SK-N-SH (cell line): Measurements from ENCODE around the gene CELSR2.

Experiments used
- EP300 ChIP-seq, 2 experiments: IDR thresholded peaks; 2 replicates each; pipeline versions ENCODE4 v1.4.0 to v1.6.1; 2012; ENCODE audit warnings: borderline replicate concordance in 1 of 2, low read depth in 1 of 2, low read length in 1 of 2
- FOXJ3 ChIP-seq: sonication (generic); formaldehyde crosslinking; IDR thresholded peaks from 2 replicates; pipeline ENCODE4 v1.5.1; 2020; ENCODE audit warnings: mild to moderate bottlenecking, missing genetic modification reagents
- GABPA ChIP-seq: IDR thresholded peaks from 2 replicates; pipeline ENCODE4 v1.4.0; 2012; ENCODE audit warnings: low read depth, mild to moderate bottlenecking
- NFIC ChIP-seq: IDR thresholded peaks from 2 replicates; pipeline ENCODE4 v1.4.0; 2012; ENCODE audit warnings: borderline replicate concordance
- POLR2AphosphoS5 ChIP-seq: IDR thresholded peaks from 2 replicates; pipeline ENCODE4 v1.6.1; 2012; ENCODE audit warnings: low read depth, low read length
- RFX5 ChIP-seq: IDR thresholded peaks from 2 replicates; pipeline ENCODE4 v1.6.1; 2012; ENCODE audit warnings: mild to moderate bottlenecking, improper control_type of control experiment, low read length
- TEAD4 ChIP-seq: IDR thresholded peaks from 2 replicates; pipeline ENCODE4 v1.4.0; 2012; ENCODE audit warnings: mild to moderate bottlenecking, borderline replicate concordance; ENCODE audit not compliant: insufficient read depth
- YY1 ChIP-seq: IDR thresholded peaks from 2 replicates; pipeline ENCODE4 v1.4.0; 2012; ENCODE audit warnings: low read depth, mild to moderate bottlenecking
- TF ChIP-seq, protein P1 (sequence below): fragments of 200-600 bp; sonication (generic); IDR thresholded peaks from 2 replicates; pipeline ENCODE4 v1.6.1; 2017; ENCODE audit warnings: antibody characterized with exemption, mild to moderate bottlenecking, moderate library complexity
- TF ChIP-seq, protein P2 (sequence below): IDR thresholded peaks from 2 replicates; pipeline ENCODE4; 2012
- TF ChIP-seq, protein P3 (sequence below): IDR thresholded peaks from 2 replicates; pipeline ENCODE4 v1.4.0; 2012; ENCODE audit warnings: low read depth
- TF ChIP-seq, protein P4 (sequence below): IDR thresholded peaks from 2 replicates; pipeline ENCODE4 v1.6.1; 2012; ENCODE audit warnings: mild to moderate bottlenecking, low read depth, low read length, moderate library complexity

DNA sequence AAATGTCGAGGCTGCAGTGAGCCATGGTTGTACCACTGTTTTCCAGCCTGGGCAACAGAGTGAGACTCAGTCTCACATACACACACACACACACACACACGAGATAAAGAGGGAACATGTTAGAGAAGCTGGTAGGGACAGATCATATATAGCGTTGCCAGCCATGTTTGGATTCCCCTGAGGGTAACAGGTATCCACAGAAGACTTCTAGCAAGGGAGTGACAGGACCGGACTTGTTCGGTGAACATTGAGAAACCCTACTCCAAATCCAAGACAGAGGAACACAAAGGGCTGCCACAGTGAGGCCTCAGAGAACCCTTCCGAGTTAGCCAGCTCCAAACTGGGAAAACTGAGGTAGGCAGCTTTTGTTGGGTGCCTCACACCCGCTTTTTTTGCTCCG, 39.3 kb upstream of the CELSR2 start:
- TF ChIP-seq, protein P1, sequence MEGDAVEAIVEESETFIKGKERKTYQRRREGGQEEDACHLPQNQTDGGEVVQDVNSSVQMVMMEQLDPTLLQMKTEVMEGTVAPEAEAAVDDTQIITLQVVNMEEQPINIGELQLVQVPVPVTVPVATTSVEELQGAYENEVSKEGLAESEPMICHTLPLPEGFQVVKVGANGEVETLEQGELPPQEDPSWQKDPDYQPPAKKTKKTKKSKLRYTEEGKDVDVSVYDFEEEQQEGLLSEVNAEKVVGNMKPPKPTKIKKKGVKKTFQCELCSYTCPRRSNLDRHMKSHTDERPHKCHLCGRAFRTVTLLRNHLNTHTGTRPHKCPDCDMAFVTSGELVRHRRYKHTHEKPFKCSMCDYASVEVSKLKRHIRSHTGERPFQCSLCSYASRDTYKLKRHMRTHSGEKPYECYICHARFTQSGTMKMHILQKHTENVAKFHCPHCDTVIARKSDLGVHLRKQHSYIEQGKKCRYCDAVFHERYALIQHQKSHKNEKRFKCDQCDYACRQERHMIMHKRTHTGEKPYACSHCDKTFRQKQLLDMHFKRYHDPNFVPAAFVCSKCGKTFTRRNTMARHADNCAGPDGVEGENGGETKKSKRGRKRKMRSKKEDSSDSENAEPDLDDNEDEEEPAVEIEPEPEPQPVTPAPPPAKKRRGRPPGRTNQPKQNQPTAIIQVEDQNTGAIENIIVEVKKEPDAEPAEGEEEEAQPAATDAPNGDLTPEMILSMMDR = no peak
- TF ChIP-seq POLR2AphosphoS5 (no peak), FOXJ3 (no peak), RFX5 (no peak), NFIC (no peak), EP300 (IDR thresholded peaks at IDR 0.05; ENCODE audit: borderline replicate concordance in 1 of 2, low read depth in 1 of 2, low read length in 1 of 2) (no peak), GABPA (no peak), TEAD4 (no peak), YY1 (no peak)
- TF ChIP-seq, protein P2, sequence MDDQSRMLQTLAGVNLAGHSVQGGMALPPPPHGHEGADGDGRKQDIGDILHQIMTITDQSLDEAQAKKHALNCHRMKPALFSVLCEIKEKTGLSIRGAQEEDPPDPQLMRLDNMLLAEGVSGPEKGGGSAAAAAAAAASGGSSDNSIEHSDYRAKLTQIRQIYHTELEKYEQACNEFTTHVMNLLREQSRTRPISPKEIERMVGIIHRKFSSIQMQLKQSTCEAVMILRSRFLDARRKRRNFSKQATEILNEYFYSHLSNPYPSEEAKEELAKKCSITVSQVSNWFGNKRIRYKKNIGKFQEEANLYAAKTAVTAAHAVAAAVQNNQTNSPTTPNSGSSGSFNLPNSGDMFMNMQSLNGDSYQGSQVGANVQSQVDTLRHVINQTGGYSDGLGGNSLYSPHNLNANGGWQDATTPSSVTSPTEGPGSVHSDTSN = no peak
- TF ChIP-seq, protein P3, sequence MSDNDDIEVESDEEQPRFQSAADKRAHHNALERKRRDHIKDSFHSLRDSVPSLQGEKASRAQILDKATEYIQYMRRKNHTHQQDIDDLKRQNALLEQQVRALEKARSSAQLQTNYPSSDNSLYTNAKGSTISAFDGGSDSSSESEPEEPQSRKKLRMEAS = no peak
- TF ChIP-seq, protein P4, sequence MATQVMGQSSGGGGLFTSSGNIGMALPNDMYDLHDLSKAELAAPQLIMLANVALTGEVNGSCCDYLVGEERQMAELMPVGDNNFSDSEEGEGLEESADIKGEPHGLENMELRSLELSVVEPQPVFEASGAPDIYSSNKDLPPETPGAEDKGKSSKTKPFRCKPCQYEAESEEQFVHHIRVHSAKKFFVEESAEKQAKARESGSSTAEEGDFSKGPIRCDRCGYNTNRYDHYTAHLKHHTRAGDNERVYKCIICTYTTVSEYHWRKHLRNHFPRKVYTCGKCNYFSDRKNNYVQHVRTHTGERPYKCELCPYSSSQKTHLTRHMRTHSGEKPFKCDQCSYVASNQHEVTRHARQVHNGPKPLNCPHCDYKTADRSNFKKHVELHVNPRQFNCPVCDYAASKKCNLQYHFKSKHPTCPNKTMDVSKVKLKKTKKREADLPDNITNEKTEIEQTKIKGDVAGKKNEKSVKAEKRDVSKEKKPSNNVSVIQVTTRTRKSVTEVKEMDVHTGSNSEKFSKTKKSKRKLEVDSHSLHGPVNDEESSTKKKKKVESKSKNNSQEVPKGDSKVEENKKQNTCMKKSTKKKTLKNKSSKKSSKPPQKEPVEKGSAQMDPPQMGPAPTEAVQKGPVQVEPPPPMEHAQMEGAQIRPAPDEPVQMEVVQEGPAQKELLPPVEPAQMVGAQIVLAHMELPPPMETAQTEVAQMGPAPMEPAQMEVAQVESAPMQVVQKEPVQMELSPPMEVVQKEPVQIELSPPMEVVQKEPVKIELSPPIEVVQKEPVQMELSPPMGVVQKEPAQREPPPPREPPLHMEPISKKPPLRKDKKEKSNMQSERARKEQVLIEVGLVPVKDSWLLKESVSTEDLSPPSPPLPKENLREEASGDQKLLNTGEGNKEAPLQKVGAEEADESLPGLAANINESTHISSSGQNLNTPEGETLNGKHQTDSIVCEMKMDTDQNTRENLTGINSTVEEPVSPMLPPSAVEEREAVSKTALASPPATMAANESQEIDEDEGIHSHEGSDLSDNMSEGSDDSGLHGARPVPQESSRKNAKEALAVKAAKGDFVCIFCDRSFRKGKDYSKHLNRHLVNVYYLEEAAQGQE = no peak
